Esophagus squamous epithelium (tissue), 5 donors: ENCODE results near the gene SUCLG2. TPM values are rescaled to one million over a fixed set of nuclear protein-coding genes. Genes with fewer than 3 reads are reported as not detected.
"Not testable (repeated sequence)": the region's sequence is repeated elsewhere in the genome, so short reads cannot be mapped to it uniquely, and the experiment has no call there.

Experiments used
- DNase-seq: peaks from one replicate; lab custom pipeline; 2025; lab: John Stamatoyannopoulos, UW
- H3K27ac ChIP-seq, 4 donors: fragments of 200-600 bp; sonication (generic); one replicate each; pipeline ENCODE4 v1.5.1; 2016 to 2019; ENCODE audit warnings: mild to moderate bottlenecking in 1 of 4
- H3K27me3 ChIP-seq, 4 donors: fragments of 200-600 bp; sonication (generic); 1 replicate in 3 of 4; 2 replicates in 1 of 4; pipeline versions ENCODE4 v1.5.1 to v1.6.0; 2017 to 2021; ENCODE audit warnings: antibody characterized with exemption in 1 of 4
- H3K36me3 ChIP-seq, 3 donors: fragments of 200-600 bp; sonication (generic); one replicate each; pipeline ENCODE4 v1.5.1; 2016 to 2019
- H3K4me1 ChIP-seq, 3 donors: fragments of 200-600 bp; sonication (generic); one replicate each; pipeline ENCODE4 v1.5.1; 2017 to 2019
- H3K4me3 ChIP-seq, 4 donors: fragments of 200-600 bp; sonication (generic); 1 replicate in 3 of 4; 2 replicates in 1 of 4; pipeline ENCODE4 v1.5.1; 2016 to 2019; ENCODE audit warnings: mild to moderate bottlenecking in 2 of 4, moderate library complexity in 1 of 4
- H3K9me3 ChIP-seq, 3 donors: fragments of 200-600 bp; sonication (generic); one replicate each; pipeline ENCODE4 v1.5.1; 2016 to 2019
- CTCF ChIP-seq, 6 experiments: fragments of 450-650 bp in 4 of 6; fragments of 200-600 bp in 2 of 6; sonication (generic) in 2 of 6; IDR thresholded peaks; one replicate each; pipeline ENCODE4 v1.5.1; 2016 to 2019; ENCODE audit warnings: antibody characterized with exemption in 6 of 6, mild to moderate bottlenecking in 4 of 6, moderate library complexity in 4 of 6
- POLR2A ChIP-seq, 4 donors: fragments of 450-650 bp; IDR thresholded peaks; one replicate each; pipeline ENCODE4 v1.6.1; 2017; ENCODE audit warnings: antibody characterized with exemption in 4 of 4, mild to moderate bottlenecking in 4 of 4, moderate library complexity in 3 of 4
- WGBS, 2 donors: methylation state at CpG; one replicate each; pipeline ENCODE4 v1.1.5; 2018; 5-methylcytosine and 5-hydroxymethylcytosine counted together
- intact Hi-C: fragments of 100-400 bp; cut with DNase I; formaldehyde crosslinking; loops from one replicate; pipeline ENCODE4 v1.15.0; 2022
- total RNA-seq, 4 donors: library from RNA; depleted of rRNA; stranded (reverse); fragments of >200 nt; gene quantifications; one replicate each; pipeline ENCODE4 v1.1.0, GENCODE V29; 2016
- donor health status: DM: yes; HTN: yes; CAD: no.

Gene SUCLG2
- total RNA-seq, 4 donors from 2014 or later = 29.4 to 55.4 (median 38.8) TPM

DNA sequence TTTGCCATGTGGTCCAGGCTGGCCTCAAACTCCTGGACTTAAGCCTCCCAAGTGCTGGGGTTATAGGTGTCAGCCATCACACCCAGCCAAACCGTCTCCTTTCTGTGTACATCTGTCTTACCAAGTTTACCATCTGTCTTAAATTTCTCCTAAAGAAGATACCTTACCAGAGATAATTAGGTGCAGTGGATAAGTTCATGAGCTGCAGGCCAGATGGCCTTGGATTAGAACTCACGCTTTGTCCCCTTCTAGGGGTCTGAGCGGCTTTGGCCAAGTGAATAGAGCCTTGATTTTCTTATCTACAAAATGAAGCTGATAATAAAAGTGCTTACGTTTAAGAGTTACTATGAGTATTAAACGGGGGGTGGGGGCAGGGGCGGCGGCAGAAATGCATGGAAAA lies 103.9 kb downstream of the SUCLG2 start:
- no peaks in the 10 kb centered on the region for H3K36me3 ChIP-seq
- no peaks in the 10 kb centered on the region for H3K9me3 ChIP-seq
- no peaks in the 10 kb centered on the region for H3K4me1 ChIP-seq
- DNase-seq = no peak
- H3K27ac ChIP-seq = no peak overlapping the region
- TF ChIP-seq POLR2A (IDR thresholded peaks at IDR 0.05) (no peak), CTCF (IDR thresholded peaks at IDR 0.05) (no peak)
- H3K27me3 ChIP-seq = no peaks in the 10 kb centered on the region
- 81% methylated on average over 7 of the region's 7 CpGs for WGBS, 2 donors
- H3K4me3 ChIP-seq = no peak overlapping the region
- intact Hi-C loops = no loop called here

DNA sequence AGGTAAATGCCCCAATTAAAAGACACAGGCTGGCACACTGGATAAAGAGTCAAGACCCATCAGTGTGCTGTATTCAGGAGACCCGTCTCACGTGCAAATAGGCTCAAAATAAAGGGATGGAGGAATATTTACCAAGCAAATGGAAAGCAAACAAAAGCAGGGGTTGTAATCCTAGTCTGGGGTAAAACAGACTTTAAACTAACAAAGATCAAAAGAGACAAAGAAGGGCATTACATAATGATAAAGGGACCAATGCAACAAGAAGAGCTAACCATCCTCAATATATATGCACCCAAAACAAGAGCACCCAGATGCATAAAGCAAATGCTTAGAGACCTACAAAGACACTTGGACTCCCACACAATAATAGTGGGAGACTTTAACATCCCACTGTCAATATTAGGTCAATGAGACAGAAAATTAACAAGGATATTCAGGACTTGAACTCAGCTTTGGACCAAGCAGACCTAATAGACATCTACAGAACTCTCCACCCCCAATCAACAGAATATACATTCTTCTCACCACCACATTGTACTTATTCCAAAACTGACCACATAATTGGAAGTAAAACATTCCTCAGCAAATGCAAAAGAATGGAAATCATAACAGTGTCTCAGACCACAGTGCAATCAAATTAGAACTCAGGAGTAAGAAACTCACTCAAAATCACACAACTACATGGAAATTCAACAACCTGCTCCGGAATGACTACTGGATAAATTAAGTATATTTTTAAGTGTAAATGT lies 111.7 kb downstream of the SUCLG2 start:
- H3K4me1 ChIP-seq, H3K9me3 ChIP-seq, H3K27me3 ChIP-seq, H3K4me3 ChIP-seq, H3K36me3 ChIP-seq, H3K27ac ChIP-seq, intact Hi-C loops, DNase-seq: not testable (repeated sequence)
- WGBS, 2 donors = 96 to 100% methylated on average over 3 of the region's 3 CpGs

DNA sequence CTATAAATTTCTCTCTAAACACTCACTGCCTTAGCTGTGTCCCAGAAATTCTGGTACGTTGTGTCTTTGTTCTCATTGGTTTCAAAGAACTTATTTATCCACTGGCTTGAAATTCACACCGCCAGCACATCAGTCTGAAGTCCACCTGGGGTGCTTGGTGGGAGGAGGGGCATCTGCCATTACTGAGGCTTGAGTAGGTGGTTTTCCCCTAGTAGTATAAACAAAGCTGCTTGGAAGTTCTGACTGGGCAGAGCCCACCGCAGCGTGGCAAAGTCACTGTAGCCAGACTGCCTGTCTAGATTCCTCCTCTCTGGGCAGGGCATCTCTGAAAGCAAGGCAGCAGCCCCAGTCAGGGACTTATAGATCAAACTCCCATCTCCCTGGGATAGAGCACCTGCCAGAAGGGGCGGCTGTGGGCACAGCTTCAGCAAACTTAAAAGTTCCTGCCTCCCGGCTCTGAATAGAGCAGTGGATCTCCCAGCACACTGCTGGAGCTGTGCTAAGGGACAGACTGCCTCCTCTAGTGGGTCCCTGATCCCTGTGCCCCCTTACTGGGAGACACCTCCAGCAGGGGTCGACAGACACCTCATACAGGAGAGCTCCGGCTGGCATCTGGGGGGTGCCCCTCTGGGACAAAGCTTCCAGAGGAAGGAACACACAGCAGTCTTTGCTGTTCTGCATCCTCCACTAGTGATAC lies 114.1 kb downstream of the SUCLG2 start:
- Histone ChIP-seq H3K4me1 (no peaks in the 10 kb centered on the region), H3K4me3 (no peak overlapping the region), H3K36me3 (peaks cover 0 to 5% (median 0%) of the 10 kb centered on the region in 3 donors), H3K9me3 (no peaks in the 10 kb centered on the region), H3K27me3 (no peaks in the 10 kb centered on the region), H3K27ac (no peak overlapping the region)
- TF ChIP-seq POLR2A (IDR thresholded peaks at IDR 0.05) (no peak), CTCF (IDR thresholded peaks at IDR 0.05) (no peak)
- no peak for DNase-seq
- intact Hi-C loops = no loop called here
- WGBS, 2 donors = 68 to 89% methylated on average over 3 of the region's 8 CpGs

DNA sequence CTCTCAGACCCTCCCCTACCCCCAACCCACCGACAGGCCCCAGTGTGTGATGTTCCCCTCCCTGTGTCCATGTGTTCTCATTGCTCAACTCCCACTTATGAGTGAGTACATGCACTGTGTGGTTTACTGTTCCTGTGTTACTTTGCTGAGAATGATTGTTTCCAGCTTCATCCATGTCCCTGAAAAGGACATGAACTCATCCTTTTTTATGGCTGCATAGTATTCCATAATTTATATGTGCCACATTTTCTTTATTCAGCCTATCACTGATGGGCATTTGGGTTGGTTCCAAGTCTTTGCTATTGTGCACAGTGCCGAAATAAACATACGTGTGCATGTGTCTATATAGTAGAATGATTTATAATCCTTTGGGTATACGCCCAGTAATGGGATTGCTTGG lies 117.2 kb downstream of the SUCLG2 start:
- DNase-seq, H3K36me3 ChIP-seq, H3K4me1 ChIP-seq, H3K9me3 ChIP-seq, H3K27me3 ChIP-seq, intact Hi-C loops, H3K27ac ChIP-seq, H3K4me3 ChIP-seq: not testable (repeated sequence)
- WGBS, 2 donors = 78 to 98% methylated on average over 4 of the region's 4 CpGs

- Histone ChIP-seq H3K27me3 (no peaks in the 10 kb centered on the region), H3K9me3 (no peaks in the 10 kb centered on the region), H3K36me3 (no peaks in the 10 kb centered on the region), H3K4me3 (no peak overlapping the region), H3K4me1 (peaks cover 0 to 6% (median 0%) of the 10 kb centered on the region in 3 donors), H3K27ac (no peak overlapping the region)
- no peak for DNase-seq
- 79 to 80% methylated on average over 3 of the region's 3 CpGs for WGBS, 2 donors
- no peak for TF ChIP-seq CTCF (IDR thresholded peaks at IDR 0.05)
- intact Hi-C loops = no loop called here
These were observed 119.4 kb downstream of the SUCLG2 start for GRCh38 chr3:67535006-67535405.

- TF ChIP-seq POLR2A (IDR thresholded peaks at IDR 0.05) = no peak
- TF ChIP-seq CTCF (IDR thresholded peaks at IDR 0.05) = no peak
- intact Hi-C loops = no loop called here
- H3K9me3 ChIP-seq = no peaks in the 10 kb centered on the region
- no peak overlapping the region for H3K4me3 ChIP-seq
- H3K27ac ChIP-seq = no peak overlapping the region
- no peaks in the 10 kb centered on the region for H3K36me3 ChIP-seq
- peaks cover 0 to 9% (median 0%) of the 10 kb centered on the region in 3 donors for H3K4me1 ChIP-seq
- DNase-seq = no peak
- H3K27me3 ChIP-seq = no peaks in the 10 kb centered on the region
These were observed 119.8 kb downstream of the SUCLG2 start for GRCh38 chr3:67534594-67534993.
